HCT116 (cell line): ENCODE data around the gene FOXP1. TPM values are rescaled to one million over a fixed set of nuclear protein-coding genes. Genes with fewer than 3 reads are reported as not detected.

ENCODE experiments used
- ATAC-seq: fragments of 200-7000 bp; cut with Tn5 transposase; 2 replicates; pipeline ENCODE4 v1.9.1; 2020; ENCODE audit warnings: mild to moderate bottlenecking, moderate library complexity
- BruUV-seq: library from RNA; stranded (reverse); fragments of 400-500 nt; replicated peaks from 2 replicates; lab custom pipeline; 2021; lab: Mats Ljungman, UMichigan
- CTCF ChIA-PET: fragments of 300-600 bp; sonication (Branson Sonifier 250); formaldehyde crosslinking; loops from one replicate; lab custom pipeline; 2021; ENCODE audit warnings: antibody characterized with exemption; lab: Charles Lee
- POLR2A ChIA-PET: fragments of 300-600, 350-600 bp; sonication (Branson Sonifier 250); formaldehyde crosslinking; loops from one replicate; lab custom pipeline; 2021; ENCODE audit warnings: antibody characterized with exemption; lab: Charles Lee
- RAD21 ChIA-PET, 2 experiments: fragments of 300-600 bp; sonication (Branson Sonifier 250); formaldehyde crosslinking; loops; one replicate each; lab custom pipeline; 2023; ENCODE audit warnings: low total read pairs in 2 of 2; ENCODE audit not compliant: uncharacterized antibody in 2 of 2, unreplicated experiment in 2 of 2, low non-redundant PET in 1 of 2; lab: Charles Lee
- DNase-seq: peaks from one replicate; pipeline ENCODE4 v3.0.0-alpha.2; 2010; ENCODE audit warnings: low read depth, low spot score
- H2AFZ ChIP-seq: fragments of 200-600 bp; shearing (Covaris generic), sonication (generic); 2 replicates; pipeline ENCODE4 v1.6.1; 2017; ENCODE audit warnings: low read depth, mixed run types, mixed read lengths, antibody characterized with exemption, low read length; ENCODE audit not compliant: poor library complexity, severe bottlenecking
- H3K27ac ChIP-seq: 2 replicates; pipeline ENCODE4 v1.5.1; 2012; ENCODE audit warnings: low read depth, low read length
- H3K27me3 ChIP-seq: fragments of 200-600 bp; sonication (generic); 2 replicates; pipeline ENCODE4 v1.6.1; 2016; ENCODE audit warnings: mixed run types, low read length, mixed read lengths; ENCODE audit not compliant: insufficient read depth
- H3K36me3 ChIP-seq, 2 experiments: fragments of 200-500 bp in 1 of 2; fragments of 200-600 bp in 1 of 2; sonication (Bioruptor generic) in 1 of 2; sonication (generic) in 1 of 2; 2 replicates each; pipeline versions ENCODE4 v1.5.1 to v1.6.1; 2014 to 2016; ENCODE audit warnings: low read length in 2 of 2, inconsistent platforms in 1 of 2, mixed read lengths in 1 of 2, mixed run types in 1 of 2; ENCODE audit not compliant: insufficient read depth in 2 of 2, control insufficient read depth in 1 of 2
- H3K4me1 ChIP-seq, 2 experiments: fragments of 200-600 bp in 1 of 2; sonication (generic) in 1 of 2; 2 replicates each; pipeline versions ENCODE4 v1.5.1 to v1.6.1; 2012 to 2017; ENCODE audit warnings: low read length in 2 of 2, inconsistent platforms in 1 of 2, mild to moderate bottlenecking in 1 of 2, mixed read lengths in 1 of 2, mixed run types in 1 of 2, moderate library complexity in 1 of 2; ENCODE audit not compliant: insufficient read depth in 2 of 2, control insufficient read depth in 1 of 2
- H3K4me2 ChIP-seq: fragments of 200-600 bp; sonication (generic); 2 replicates; pipeline ENCODE4 v1.6.1; 2017; ENCODE audit warnings: mixed run types, low read length, mixed read lengths
- H3K4me3 ChIP-seq, 2 experiments: fragments of 200-600 bp in 1 of 2; sonication (generic) in 1 of 2; replicated peaks in 1 of 2; 2 replicates each; pipeline ENCODE4 v1.5.1; 2011 to 2016; ENCODE audit warnings: low read length in 2 of 2, control low read depth in 1 of 2, low read depth in 1 of 2, mild to moderate bottlenecking in 1 of 2, mixed read lengths in 1 of 2, mixed run types in 1 of 2
- H3K79me2 ChIP-seq: fragments of 200-600 bp; sonication (generic); 2 replicates; pipeline ENCODE4 v1.6.1; 2017; ENCODE audit warnings: mild to moderate bottlenecking, mixed run types, low read length, moderate library complexity, mixed read lengths; ENCODE audit not compliant: insufficient read depth
- H3K9ac ChIP-seq: fragments of 200-600 bp; sonication (generic); 2 replicates; pipeline ENCODE4 v1.6.1; 2016; ENCODE audit warnings: low read length, mixed read lengths
- H3K9me2 ChIP-seq: fragments of 200-600 bp; sonication (generic), shearing (Covaris generic); 2 replicates; pipeline ENCODE4 v1.6.1; 2017; ENCODE audit warnings: mixed run types, mild to moderate bottlenecking, moderate library complexity; ENCODE audit not compliant: insufficient read depth
- H3K9me3 ChIP-seq, 2 experiments: fragments of 200-500 bp in 1 of 2; fragments of 200-600 bp in 1 of 2; sonication (Bioruptor generic) in 1 of 2; sonication (generic) in 1 of 2; 2 replicates each; pipeline ENCODE4 v1.6.1; 2014 to 2017; ENCODE audit warnings: low read length in 2 of 2, mixed read lengths in 2 of 2, inconsistent platforms in 1 of 2, low read depth in 1 of 2, mild to moderate bottlenecking in 1 of 2, mixed run types in 1 of 2, moderate library complexity in 1 of 2; ENCODE audit not compliant: control insufficient read depth in 1 of 2, insufficient read depth in 1 of 2
- H4K20me1 ChIP-seq: fragments of 200-600 bp; sonication (generic), shearing (Covaris generic); 2 replicates; pipeline ENCODE4 v1.6.1; 2017; ENCODE audit warnings: mixed run types, mild to moderate bottlenecking, moderate library complexity; ENCODE audit not compliant: insufficient read depth
- CBX3 ChIP-seq: IDR thresholded peaks from 2 replicates; pipeline ENCODE4 v1.6.1; 2012; ENCODE audit warnings: low read depth
- CTCF ChIP-seq, 3 experiments: fragments of 200-600 bp in 1 of 3; sonication (generic) in 1 of 3; IDR thresholded peaks in 2 of 3; conservative IDR thresholded peaks in 1 of 3; 2 replicates each; pipeline ENCODE4 v1.5.1; 2012 to 2017; ENCODE audit warnings: low read depth in 2 of 3, low read length in 2 of 3, antibody characterized with exemption in 1 of 3, borderline replicate concordance in 1 of 3, control low read depth in 1 of 3, mild to moderate bottlenecking in 1 of 3, mixed read lengths in 1 of 3, mixed run types in 1 of 3, moderate library complexity in 1 of 3; ENCODE audit not compliant: insufficient read depth in 1 of 3
- EGR1 ChIP-seq: IDR thresholded peaks from 2 replicates; pipeline ENCODE4 v1.6.1; 2012; ENCODE audit warnings: low read depth
- ELF1 ChIP-seq: IDR thresholded peaks from 2 replicates; pipeline ENCODE4 v1.6.1; 2012; ENCODE audit warnings: low read depth, borderline replicate concordance
- EZH2phosphoT487 ChIP-seq: fragments of 200-600 bp; IDR thresholded peaks from 2 replicates; pipeline ENCODE4 v1.6.1; 2018; ENCODE audit warnings: antibody characterized with exemption, borderline replicate concordance
- RAD21 ChIP-seq: IDR thresholded peaks from 2 replicates; pipeline ENCODE4 v1.6.1; 2012; ENCODE audit warnings: low read depth, mild to moderate bottlenecking
- SIN3A ChIP-seq: IDR thresholded peaks from 2 replicates; pipeline ENCODE4 v1.6.1; 2012; ENCODE audit warnings: low read depth
- SRF ChIP-seq: IDR thresholded peaks from 2 replicates; pipeline ENCODE4 v1.6.1; 2012; ENCODE audit warnings: low read depth
- YY1 ChIP-seq: IDR thresholded peaks from 2 replicates; pipeline ENCODE4 v1.6.1; 2011; ENCODE audit warnings: low read length, low read depth, moderate library complexity, mild to moderate bottlenecking; ENCODE audit not compliant: insufficient replicate concordance; ENCODE audit errors: extremely low read depth
- ZNF274 ChIP-seq: fragments of 200-500 bp; sonication (Bioruptor generic); IDR thresholded peaks from 2 replicates; pipeline ENCODE4 v1.6.1; 2014; ENCODE audit warnings: mild to moderate bottlenecking, low read depth, low read length, inconsistent platforms
- intact Hi-C: fragments of 100-400 bp; cut with micrococcal nuclease; formaldehyde crosslinking; loops from 2 replicates; pipeline ENCODE4 v1.10.0; 2022
- total RNA-seq: library from RNA; stranded (reverse); gene quantifications from one replicate; pipeline ENCODE4 v1.2.1, GENCODE V29; 2021; ENCODE audit not compliant: unreplicated experiment
- TF ChIP-seq, protein P1 (sequence below): IDR thresholded peaks from 2 replicates; pipeline ENCODE4 v1.6.1; 2012
- TF ChIP-seq, protein P2 (sequence below): IDR thresholded peaks from 2 replicates; pipeline ENCODE4 v1.6.1; 2011; ENCODE audit warnings: mild to moderate bottlenecking, low read length, moderate library complexity; ENCODE audit not compliant: insufficient replicate concordance; ENCODE audit errors: extremely low read depth
- TF ChIP-seq, protein P3 (sequence below): IDR thresholded peaks from 2 replicates; pipeline ENCODE4 v1.6.1; 2012

Gene FOXP1
- total RNA-seq, 1 experiment from 2014 or later, result 11.4 TPM

DNA sequence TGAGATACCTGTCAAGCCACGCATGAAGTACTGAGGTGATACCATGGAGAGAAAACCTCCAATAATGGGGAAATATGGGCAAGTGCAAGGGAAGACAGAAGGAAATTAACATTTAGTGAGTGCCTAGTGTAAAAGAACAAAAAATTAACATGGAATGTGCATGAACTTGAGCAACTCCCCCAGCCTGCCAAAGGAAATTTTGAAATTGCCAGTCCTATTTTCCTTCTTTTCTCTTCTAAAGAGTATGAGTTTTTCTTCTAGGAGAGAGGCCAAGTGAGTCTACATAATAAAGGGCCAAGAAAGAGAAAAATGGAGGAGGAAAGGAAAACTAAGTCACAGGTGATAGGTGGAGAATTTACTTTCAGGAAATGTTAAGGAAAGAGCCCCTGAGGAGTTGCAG lies 668.7 kb downstream of the FOXP1 start:
- no peak overlapping the region for H3K27ac ChIP-seq
- TF ChIP-seq ELF1, result no peak
- TF ChIP-seq ZNF274, result no peak
- TF ChIP-seq RAD21, result no peak
- no peak for TF ChIP-seq SRF
- TF ChIP-seq YY1, result no peak
- TF ChIP-seq SIN3A, result no peak
- TF ChIP-seq CTCF (IDR thresholded peaks at IDR 0.05 in 2 of 3, conservative IDR thresholded peaks at IDR 0.05 in 1 of 3; ENCODE audit: borderline replicate concordance in 1 of 3, insufficient read depth in 1 of 3, low read depth in 2 of 3, low read length in 2 of 3), result no peak
- no peak for TF ChIP-seq CBX3
- TF ChIP-seq, protein P1, sequence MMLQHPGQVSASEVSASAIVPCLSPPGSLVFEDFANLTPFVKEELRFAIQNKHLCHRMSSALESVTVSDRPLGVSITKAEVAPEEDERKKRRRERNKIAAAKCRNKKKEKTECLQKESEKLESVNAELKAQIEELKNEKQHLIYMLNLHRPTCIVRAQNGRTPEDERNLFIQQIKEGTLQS, result no peak
- TF ChIP-seq EZH2phosphoT487, result no peak
- TF ChIP-seq, protein P2, sequence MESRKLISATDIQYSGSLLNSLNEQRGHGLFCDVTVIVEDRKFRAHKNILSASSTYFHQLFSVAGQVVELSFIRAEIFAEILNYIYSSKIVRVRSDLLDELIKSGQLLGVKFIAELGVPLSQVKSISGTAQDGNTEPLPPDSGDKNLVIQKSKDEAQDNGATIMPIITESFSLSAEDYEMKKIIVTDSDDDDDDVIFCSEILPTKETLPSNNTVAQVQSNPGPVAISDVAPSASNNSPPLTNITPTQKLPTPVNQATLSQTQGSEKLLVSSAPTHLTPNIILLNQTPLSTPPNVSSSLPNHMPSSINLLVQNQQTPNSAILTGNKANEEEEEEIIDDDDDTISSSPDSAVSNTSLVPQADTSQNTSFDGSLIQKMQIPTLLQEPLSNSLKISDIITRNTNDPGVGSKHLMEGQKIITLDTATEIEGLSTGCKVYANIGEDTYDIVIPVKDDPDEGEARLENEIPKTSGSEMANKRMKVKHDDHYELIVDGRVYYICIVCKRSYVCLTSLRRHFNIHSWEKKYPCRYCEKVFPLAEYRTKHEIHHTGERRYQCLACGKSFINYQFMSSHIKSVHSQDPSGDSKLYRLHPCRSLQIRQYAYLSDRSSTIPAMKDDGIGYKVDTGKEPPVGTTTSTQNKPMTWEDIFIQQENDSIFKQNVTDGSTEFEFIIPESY, result no peak
- TF ChIP-seq, protein P3, sequence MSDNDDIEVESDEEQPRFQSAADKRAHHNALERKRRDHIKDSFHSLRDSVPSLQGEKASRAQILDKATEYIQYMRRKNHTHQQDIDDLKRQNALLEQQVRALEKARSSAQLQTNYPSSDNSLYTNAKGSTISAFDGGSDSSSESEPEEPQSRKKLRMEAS, result no peak
- no peak for TF ChIP-seq EGR1
- H3K9me3 ChIP-seq, result no peaks in the 10 kb centered on the region
- CTCF ChIA-PET, result no interaction called here
- POLR2A ChIA-PET, result no interaction called here
- no peak overlapping the region for H3K4me3 ChIP-seq
- no peaks in the 10 kb centered on the region for H3K79me2 ChIP-seq
- no TSS peak for BruUV-seq
- no peak overlapping the region for H2AFZ ChIP-seq
- no peaks in the 10 kb centered on the region for H3K9me2 ChIP-seq
- RAD21 ChIA-PET, result no interaction called here
- H3K4me1 ChIP-seq, result no peaks in the 10 kb centered on the region
- no peaks in the 10 kb centered on the region; the same call in 1 of the 2 replicates for H3K27me3 ChIP-seq
- no peak overlapping the region for H3K4me2 ChIP-seq
- no peaks in the 10 kb centered on the region for H3K36me3 ChIP-seq
- intact Hi-C loops, result no loop called here
- no peak overlapping the region for H3K9ac ChIP-seq
- no peak for ATAC-seq
- no peaks in the 10 kb centered on the region for H4K20me1 ChIP-seq
- no peak for DNase-seq
